Activated CD8-positive, alpha-beta T cell treated with anti-CD3 and anti-CD28 coated beads for 36 hours (primary cell): Measurements from ENCODE around the gene COL18A1. TPM values are rescaled to one million over a fixed set of nuclear protein-coding genes. Genes with fewer than 3 reads are reported as not detected.
"Not testable (repeated sequence)": the region's sequence is repeated elsewhere in the genome, so short reads cannot be mapped to it uniquely, and the experiment has no call there.

Experiments
- ATAC-seq: fragments of 200-7000 bp; cut with Tn5 transposase; one replicate; pipeline ENCODE4 v1.10.0; 2021; ENCODE audit warnings: mild to moderate bottlenecking, moderate library complexity
- CTCF ChIA-PET: fragments of 350-600 bp; sonication (Branson Sonifier 250); formaldehyde crosslinking; loops from one replicate; lab custom pipeline; 2021; ENCODE audit warnings: antibody characterized with exemption; lab: Charles Lee
- POLR2A ChIA-PET: fragments of 350-600 bp; sonication (Branson Sonifier 250); formaldehyde crosslinking; loops from one replicate; lab custom pipeline; 2021; ENCODE audit warnings: antibody characterized with exemption; lab: Charles Lee
- DNase-seq: peaks from one replicate; pipeline ENCODE4 v3.0.0-alpha.2; 2020
- H3K27ac Mint-ChIP-seq: one replicate; pipeline ENCODE4 v1.8.0; 2021; ENCODE audit warnings: mild to moderate bottlenecking, mixed read lengths
- H3K27me3 Mint-ChIP-seq: one replicate; pipeline ENCODE4 v1.8.0; 2021; ENCODE audit warnings: mixed read lengths
- H3K36me3 Mint-ChIP-seq: one replicate; pipeline ENCODE4 v1.8.0; 2021; ENCODE audit warnings: low read depth, mixed read lengths
- H3K4me1 Mint-ChIP-seq: one replicate; pipeline ENCODE4 v1.8.0; 2021; ENCODE audit warnings: low read depth, mixed read lengths
- H3K4me3 Mint-ChIP-seq: one replicate; pipeline ENCODE4 v1.8.0; 2021; ENCODE audit warnings: mild to moderate bottlenecking, moderate library complexity, mixed read lengths
- H3K9me3 Mint-ChIP-seq: one replicate; pipeline ENCODE4 v1.8.0; 2021; ENCODE audit warnings: mixed read lengths
- intact Hi-C: fragments of 100-400 bp; cut with micrococcal nuclease; formaldehyde crosslinking; loops from one replicate; pipeline ENCODE4 v1.10.0; 2022
- total RNA-seq, 2 experiments: library from RNA; stranded (reverse); gene quantifications; one replicate each; pipeline ENCODE4 v1.2.3, GENCODE V29; 2021
- TF ChIP-seq, protein P1 (sequence below): fragments of 200-600 bp; IDR thresholded peaks from one replicate; pipeline ENCODE4 v1.8.0; 2022; ENCODE audit warnings: antibody characterized with exemption, mild to moderate bottlenecking

COL18A1 gene
- total RNA-seq, 2 experiments from 2014 or later, result 9.4 to 9.7 TPM

DNA sequence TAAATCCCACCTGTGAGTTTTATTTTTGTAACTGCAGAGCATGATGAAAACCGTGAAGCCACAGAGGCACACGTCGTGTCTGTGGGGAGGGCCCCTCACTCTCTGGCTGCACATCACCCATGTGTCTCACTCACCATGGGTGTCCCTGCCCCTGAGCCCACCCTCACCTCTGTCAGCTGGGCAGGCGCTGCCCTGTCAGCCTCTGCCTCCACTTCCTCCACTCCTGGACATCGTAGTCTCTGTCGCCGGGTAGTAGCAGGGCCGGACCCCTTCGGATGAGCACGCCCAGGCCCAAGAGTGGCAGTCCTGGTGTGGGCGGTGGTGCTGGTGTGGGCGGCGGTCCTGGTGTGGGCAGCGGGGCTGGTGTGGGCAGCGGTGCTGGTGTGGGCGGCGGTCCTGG, 37.3 kb downstream of the COL18A1 start:
- Mint-ChIP-seq H3K4me1 (peaks cover 4% of the 10 kb centered on the region), H3K9me3 (peaks cover 4% of the 10 kb centered on the region), H3K36me3 (no peaks in the 10 kb centered on the region), H3K4me3 (no peak overlapping the region), H3K27ac (no peak overlapping the region), H3K27me3 (peaks cover 10% of the 10 kb centered on the region)
- intact Hi-C loops, result no loop called here
- TF ChIP-seq, protein P1, sequence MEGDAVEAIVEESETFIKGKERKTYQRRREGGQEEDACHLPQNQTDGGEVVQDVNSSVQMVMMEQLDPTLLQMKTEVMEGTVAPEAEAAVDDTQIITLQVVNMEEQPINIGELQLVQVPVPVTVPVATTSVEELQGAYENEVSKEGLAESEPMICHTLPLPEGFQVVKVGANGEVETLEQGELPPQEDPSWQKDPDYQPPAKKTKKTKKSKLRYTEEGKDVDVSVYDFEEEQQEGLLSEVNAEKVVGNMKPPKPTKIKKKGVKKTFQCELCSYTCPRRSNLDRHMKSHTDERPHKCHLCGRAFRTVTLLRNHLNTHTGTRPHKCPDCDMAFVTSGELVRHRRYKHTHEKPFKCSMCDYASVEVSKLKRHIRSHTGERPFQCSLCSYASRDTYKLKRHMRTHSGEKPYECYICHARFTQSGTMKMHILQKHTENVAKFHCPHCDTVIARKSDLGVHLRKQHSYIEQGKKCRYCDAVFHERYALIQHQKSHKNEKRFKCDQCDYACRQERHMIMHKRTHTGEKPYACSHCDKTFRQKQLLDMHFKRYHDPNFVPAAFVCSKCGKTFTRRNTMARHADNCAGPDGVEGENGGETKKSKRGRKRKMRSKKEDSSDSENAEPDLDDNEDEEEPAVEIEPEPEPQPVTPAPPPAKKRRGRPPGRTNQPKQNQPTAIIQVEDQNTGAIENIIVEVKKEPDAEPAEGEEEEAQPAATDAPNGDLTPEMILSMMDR, result no peak
- ATAC-seq (no peak), DNase-seq (no peak)
- ChIA-PET CTCF (no interaction called here), POLR2A (no interaction called here)

- intact Hi-C loops, H3K27me3 Mint-ChIP-seq, ATAC-seq, DNase-seq, POLR2A ChIA-PET, H3K4me1 Mint-ChIP-seq, H3K36me3 Mint-ChIP-seq, H3K9me3 Mint-ChIP-seq, H3K27ac Mint-ChIP-seq, H3K4me3 Mint-ChIP-seq: not testable (repeated sequence)
- CTCF ChIA-PET, result interaction anchor here (0.9 kb wide), 1 partner anchor 150 kb away, joined by 3 read pairs; no protein-coding TSS in a partner anchor
Observed at GRCh38 chr21:45442686-45443594, 38.0 kb downstream of the COL18A1 start.

GRCh38 chr21:45443595-45444181, 38.7 kb downstream of the COL18A1 start:
- H3K4me1 Mint-ChIP-seq, result peaks cover 4% of the 10 kb centered on the region
- TF ChIP-seq, protein P1, result no peak
- H3K27ac Mint-ChIP-seq, result no peak overlapping the region
- H3K9me3 Mint-ChIP-seq, result peaks cover 4% of the 10 kb centered on the region
- no peak overlapping the region for H3K4me3 Mint-ChIP-seq
- DNase-seq (peak; percentile 19), ATAC-seq (no peak)
- ChIA-PET CTCF (interaction anchor here (0.9 kb wide), 1 partner anchor 151 kb away, joined by 3 read pairs; no protein-coding TSS in a partner anchor), POLR2A (no interaction called here)
- intact Hi-C loops, result no loop called here
- H3K36me3 Mint-ChIP-seq, result no peaks in the 10 kb centered on the region
- H3K27me3 Mint-ChIP-seq, result peaks cover 15% of the 10 kb centered on the region

- ATAC-seq (no peak), DNase-seq (no peak)
- CTCF ChIA-PET, result no interaction called here
- peaks cover 4% of the 10 kb centered on the region for H3K9me3 Mint-ChIP-seq
- TF ChIP-seq, protein P1, result no peak
- intact Hi-C loops, result no loop called here
- POLR2A ChIA-PET, result no interaction called here
- no peak overlapping the region for H3K4me3 Mint-ChIP-seq
- no peak overlapping the region for H3K27ac Mint-ChIP-seq
- peaks cover 17% of the 10 kb centered on the region for H3K27me3 Mint-ChIP-seq
- peaks cover 4% of the 10 kb centered on the region for H3K4me1 Mint-ChIP-seq
- no peaks in the 10 kb centered on the region for H3K36me3 Mint-ChIP-seq
Observed at GRCh38 chr21:45444385-45444784, 39.4 kb downstream of the COL18A1 start.

DNA sequence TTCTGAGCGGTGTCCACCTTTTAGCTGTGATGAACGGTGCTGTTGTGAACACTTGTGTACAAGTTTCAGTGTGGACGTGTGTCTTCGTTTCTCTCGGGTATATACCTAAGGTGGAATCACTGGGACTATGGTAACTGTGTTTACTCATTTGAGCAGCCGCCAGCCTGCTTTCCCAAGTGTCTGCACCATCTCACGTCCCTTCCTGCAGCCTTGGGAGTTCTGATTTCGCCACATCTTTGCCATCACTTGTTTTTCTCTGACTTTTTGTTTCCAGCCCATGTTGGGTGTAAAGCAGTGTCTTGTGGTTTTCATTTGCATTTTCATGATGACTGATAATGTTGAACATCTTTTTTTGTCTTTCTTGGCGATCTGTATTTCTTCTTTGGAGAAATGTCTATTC, 40.4 kb downstream of the COL18A1 start:
- peaks cover 17% of the 10 kb centered on the region for H3K27me3 Mint-ChIP-seq
- H3K27ac Mint-ChIP-seq, result no peak overlapping the region
- H3K4me1 Mint-ChIP-seq, result peaks cover 4% of the 10 kb centered on the region
- peaks cover 4% of the 10 kb centered on the region for H3K9me3 Mint-ChIP-seq
- TF ChIP-seq, protein P1, result no peak
- no peak for ATAC-seq
- no peaks in the 10 kb centered on the region for H3K36me3 Mint-ChIP-seq
- CTCF ChIA-PET, result interaction anchor here (0.9 kb wide), 1 partner anchor 305 kb away, joined by 3 read pairs; no protein-coding TSS in a partner anchor
- intact Hi-C loops, result no loop called here
- H3K4me3 Mint-ChIP-seq, result no peak overlapping the region
- no peak for DNase-seq
- POLR2A ChIA-PET, result no interaction called here
